HG03558 (cell line): ENCODE measurements around the gene CMKLR1.

ENCODE experiments used
- ATAC-seq: cut with Tn5 transposase; IDR thresholded peaks from one replicate; pipeline ENCODE4 v1.9.1; 2021; ENCODE audit warnings: moderate number of reproducible peaks; ENCODE audit not compliant: unreplicated experiment; ENCODE audit errors: extremely low read depth

CMKLR1 gene

GRCh38 chr12:108340037-108340436, 926 bp upstream of the CMKLR1 start:
- no peak for ATAC-seq

DNA sequence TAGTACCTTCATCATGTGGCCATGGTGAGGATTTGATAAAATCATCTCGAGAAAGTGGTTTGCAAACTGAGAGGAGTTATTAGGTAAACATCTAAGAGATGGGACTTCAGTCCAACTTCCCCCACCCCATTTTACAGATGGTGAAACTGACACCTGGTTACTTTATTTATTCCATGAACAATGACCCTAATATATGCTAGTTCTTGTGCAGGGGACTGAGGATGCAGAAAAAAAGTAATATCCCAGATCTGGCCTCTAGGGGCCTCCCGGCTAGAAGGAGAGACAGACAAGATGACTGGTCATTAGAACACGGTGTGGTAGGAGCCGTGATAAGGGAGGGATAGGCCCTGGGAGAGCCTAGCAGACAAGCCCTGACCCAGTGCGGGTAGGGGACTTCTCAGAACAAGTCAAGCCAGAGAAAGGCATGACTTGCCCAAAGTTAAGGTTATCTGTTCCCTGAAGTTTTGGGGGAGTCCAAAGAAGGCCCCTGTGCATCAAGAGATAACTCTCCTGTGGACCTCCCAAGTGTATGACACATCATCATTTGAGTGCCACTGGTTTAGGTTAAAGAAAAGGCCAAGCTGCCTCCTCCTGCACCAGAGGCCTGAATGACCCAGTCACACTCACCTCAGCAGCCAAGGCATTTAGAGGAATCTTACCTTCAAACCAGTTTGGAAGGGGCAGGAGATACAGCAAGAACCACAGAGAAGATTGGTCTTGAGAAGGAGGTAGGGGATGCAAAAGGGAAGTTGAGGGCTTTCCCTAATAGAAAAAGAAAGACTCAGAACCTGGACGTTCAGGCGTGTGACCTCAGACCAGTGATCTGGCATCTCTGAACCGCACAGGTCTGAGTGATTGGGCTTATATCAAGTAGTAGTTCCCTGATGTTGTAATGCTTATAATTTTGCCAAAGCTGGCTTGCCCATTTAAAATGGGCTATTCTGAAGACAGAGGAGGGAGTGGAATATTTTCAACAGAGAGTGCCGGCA, 1.6 kb downstream of the CMKLR1 start:
- ATAC-seq: no peak

DNA sequence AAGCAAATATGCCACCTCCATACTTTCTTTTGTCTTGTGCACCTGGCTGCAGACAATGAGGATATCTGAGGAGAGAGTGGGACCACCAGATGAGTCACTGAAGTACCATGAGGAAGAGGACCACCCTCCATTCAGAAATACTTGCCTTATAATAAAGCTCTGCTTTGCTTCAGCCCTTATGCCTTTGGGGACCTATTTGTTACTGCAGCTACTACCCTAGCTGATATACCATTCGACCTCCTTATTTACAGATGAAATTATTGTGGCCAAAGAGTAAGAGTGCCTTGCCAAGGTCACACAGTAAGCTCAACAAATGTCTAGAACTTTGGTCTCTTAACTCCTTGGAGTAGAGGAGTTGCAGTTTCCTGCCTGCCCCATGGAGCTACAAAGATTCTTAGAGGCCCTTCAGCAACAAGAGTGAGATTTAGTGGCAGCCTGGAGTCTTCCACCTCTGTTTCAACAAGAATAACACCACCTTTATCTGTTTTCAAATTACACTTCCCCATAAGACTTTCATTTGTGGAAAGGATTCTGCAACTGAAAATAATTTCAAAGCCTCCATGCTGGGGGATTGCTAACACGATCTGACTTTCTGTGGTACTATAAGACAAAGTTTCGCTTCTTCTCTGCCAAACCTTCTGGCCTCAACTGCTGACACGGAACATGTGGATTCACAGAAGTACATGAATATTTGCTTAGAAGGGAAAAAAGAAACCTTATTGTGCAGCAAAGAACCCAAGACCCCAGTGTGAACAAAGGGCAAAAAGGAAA, 3.6 kb downstream of the CMKLR1 start:
- ATAC-seq: no peak

DNA sequence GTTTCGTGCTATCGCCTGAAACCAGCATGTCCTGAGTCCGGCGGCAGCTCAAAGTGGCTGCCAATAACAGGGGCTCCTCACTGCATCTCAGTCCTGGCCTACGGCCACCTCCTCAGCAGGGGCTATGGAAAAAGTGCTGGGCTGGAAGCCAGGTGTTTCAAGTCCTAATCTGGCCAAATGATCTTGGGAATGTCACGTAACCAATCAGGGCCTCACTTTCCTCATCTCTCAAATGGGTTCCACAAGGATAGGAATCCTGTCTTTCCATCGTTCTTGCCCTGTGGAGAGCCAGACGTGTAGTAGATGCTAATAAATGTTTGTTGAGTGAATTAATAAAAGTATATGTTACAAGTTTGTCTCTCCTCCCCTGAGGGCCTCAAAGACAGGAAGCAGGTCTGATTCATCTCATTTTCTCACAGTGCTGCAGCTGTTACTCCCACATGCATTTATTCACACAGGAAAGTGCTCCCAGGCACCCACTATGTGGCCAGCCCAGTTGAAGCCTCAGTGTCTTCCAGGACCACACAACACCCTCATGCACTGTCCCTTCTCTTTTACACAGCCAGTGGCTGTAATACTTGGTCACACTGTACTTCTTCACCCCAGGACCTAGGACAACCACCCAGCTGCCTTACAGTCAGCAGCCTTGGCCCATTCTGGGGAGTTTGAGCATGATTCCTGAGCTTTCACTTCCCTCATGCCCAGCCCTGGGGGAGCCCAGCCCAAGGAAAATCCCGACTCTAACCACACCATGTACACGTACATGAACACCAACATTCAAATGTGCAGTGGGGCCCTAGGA, 5.0 kb downstream of the CMKLR1 start:
- no peak for ATAC-seq

GRCh38 chr12:108332791-108333382, 6.2 kb downstream of the CMKLR1 start:
- ATAC-seq: no peak

- ATAC-seq: no peak
These were observed 10.7 kb downstream of the CMKLR1 start for GRCh38 chr12:108328420-108328819.

DNA sequence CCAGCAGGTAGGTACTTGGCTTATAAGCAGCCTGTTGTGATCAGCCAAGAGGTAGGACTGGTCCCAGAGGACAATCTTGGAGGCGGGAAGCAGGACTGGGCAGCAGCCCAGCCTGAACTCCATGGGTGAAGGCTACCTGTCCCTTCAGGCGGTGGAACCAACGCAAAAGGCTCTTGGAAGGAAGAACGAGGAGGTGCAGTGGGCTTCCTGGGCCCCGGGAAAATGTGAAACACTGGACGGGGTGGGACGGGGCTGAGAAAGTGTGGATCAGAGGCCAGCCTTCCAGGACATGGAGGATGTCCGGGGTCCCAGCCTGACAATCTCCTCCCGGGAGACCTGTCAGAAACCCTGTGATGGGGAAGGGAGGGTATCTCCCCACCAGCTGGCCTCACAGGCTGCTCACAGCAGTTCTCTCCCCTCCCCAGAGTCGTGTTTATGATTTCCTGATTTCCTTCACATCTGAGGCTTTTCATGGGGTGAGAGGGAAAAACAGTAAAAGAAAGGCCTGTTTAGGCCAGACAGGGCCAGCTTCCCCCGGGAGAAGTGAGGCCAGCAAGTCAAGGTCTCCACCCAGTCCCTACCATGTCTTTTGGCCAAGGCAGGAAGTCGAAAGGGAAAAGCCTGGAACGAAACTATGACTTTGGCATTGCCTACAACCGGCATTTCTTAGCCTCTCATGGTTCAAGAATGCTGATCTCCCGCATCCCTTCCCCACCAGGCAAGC, 11.3 kb downstream of the CMKLR1 start:
- no peak for ATAC-seq

GRCh38 chr12:108326254-108326750, 12.8 kb downstream of the CMKLR1 start:
- ATAC-seq: no peak

GRCh38 chr12:108325549-108325948, 13.6 kb downstream of the CMKLR1 start:
- ATAC-seq: no peak

GRCh38 chr12:108325018-108325358, 14.1 kb downstream of the CMKLR1 start:
- no peak for ATAC-seq

DNA sequence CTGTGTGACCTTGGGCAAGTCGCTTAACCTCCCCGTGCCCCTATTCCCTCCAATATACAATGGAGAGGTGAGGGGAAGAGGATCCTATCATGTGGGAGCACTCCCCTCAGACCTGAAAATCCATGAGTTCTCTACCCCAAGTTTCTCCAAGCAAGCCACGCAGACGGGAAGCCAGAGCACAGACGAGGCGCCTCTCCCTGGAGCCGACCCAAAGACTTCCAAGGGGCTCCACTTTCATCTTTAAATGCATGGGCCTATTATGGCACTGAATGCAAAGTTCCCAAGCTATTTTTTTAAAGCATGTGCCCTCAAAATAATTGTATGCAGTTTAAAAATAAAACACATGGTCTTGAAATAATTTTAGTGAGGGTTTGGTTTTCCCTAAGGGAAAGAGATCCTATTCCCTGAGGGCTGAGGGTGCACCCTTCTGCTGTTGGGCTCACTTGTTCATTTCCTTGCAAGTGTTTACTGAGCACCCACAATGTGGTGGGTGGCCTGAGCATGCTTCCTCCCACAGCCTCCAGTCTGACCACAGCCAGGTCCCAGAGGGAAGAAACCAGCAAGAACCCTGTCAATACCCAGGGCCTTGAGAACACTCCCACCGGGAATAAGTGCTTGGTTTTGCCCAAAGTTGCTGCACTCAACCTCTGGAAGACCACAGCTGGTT, 14.6 kb downstream of the CMKLR1 start:
- no peak for ATAC-seq

- no peak for ATAC-seq
These were observed 15.5 kb downstream of the CMKLR1 start for GRCh38 chr12:108323581-108323980.

- no peak for ATAC-seq
These were observed 16.1 kb downstream of the CMKLR1 start for GRCh38 chr12:108322998-108323397.

- no peak for ATAC-seq
These were observed 17.4 kb downstream of the CMKLR1 start for GRCh38 chr12:108321688-108322087.

DNA sequence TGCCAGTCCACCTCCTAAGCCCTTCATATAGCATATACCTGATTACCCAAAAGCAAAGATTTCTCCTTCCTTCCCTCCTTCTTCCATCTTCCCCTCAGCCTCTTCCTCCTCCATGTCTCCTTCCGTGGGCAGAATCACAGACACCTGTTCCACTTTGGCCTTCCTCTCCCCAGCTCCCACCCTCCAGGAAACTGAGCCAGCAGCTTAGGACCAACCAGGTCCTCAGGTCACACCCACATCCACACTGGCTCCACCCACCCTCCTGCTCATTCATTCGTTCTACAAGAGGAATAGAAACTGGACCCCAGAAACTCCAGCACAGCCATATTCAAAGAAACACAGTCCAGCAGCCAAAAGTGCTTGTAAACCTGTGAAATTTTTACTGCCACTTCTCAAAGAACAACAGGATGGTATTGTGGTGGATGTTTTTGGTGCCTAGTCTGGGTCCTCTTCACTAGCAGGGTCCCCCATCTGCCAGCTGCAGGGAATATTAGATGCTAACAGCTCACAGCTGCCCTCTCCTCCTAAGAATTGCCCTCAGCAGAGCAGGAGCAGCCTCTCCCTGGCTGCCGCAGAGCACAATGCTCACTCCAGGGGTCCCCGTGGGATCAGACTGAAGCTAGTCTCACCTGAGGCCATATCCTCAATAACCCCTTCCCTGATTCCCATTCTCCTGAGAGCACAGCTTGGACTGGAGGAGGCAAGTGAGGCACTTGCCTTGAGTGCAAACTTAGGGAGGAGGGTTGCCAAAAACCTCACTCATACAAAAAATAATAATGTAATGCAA, 18.4 kb downstream of the CMKLR1 start:
- no peak for ATAC-seq

- no peak for ATAC-seq
These were observed 19.6 kb downstream of the CMKLR1 start for GRCh38 chr12:108319277-108320234.
